Lower leg skin (tissue), 3 donors: Measurements from ENCODE around the gene MTRF1.

ENCODE experiments used
- CTCF ChIP-seq, 3 donors: fragments of 450-650 bp; IDR thresholded peaks; one replicate each; pipeline ENCODE4 v1.5.1; 2016; ENCODE audit warnings: antibody characterized with exemption in 3 of 3, mild to moderate bottlenecking in 3 of 3, moderate library complexity in 2 of 3
- POLR2A ChIP-seq, 2 donors: fragments of 450-650 bp; IDR thresholded peaks; one replicate each; pipeline ENCODE4 v1.6.1; 2016 to 2017; ENCODE audit warnings: antibody characterized with exemption in 2 of 2, mild to moderate bottlenecking in 1 of 2, moderate library complexity in 1 of 2

GRCh38 chr13:41216160-41216559, 47.2 kb downstream of the MTRF1 start:
- TF ChIP-seq CTCF (IDR thresholded peaks at IDR 0.05) (no peak), POLR2A (IDR thresholded peaks at IDR 0.05) (no peak)
